HEK293T (cell line): ENCODE results near the gene FMO2.

Source experiments
- ARNT ChIP-seq: fragments of 450-650 bp; IDR thresholded peaks from 2 replicates; pipeline ENCODE4 v1.6.1; 2017; ENCODE audit warnings: mild to moderate bottlenecking
- BHLHE40 ChIP-seq: fragments of 450-650 bp; IDR thresholded peaks from 2 replicates; pipeline ENCODE4 v1.6.1; 2016; ENCODE audit warnings: mild to moderate bottlenecking, moderate library complexity, borderline replicate concordance
- ELF4 ChIP-seq: fragments of 450-650 bp; IDR thresholded peaks from 2 replicates; pipeline ENCODE4 v1.6.1; 2017; ENCODE audit warnings: antibody characterized with exemption
- FOXK2 ChIP-seq: fragments of 450-650 bp; IDR thresholded peaks from 2 replicates; pipeline ENCODE4 v1.6.1; 2016; ENCODE audit warnings: mild to moderate bottlenecking
- FOXM1 ChIP-seq: fragments of 450-650 bp; IDR thresholded peaks from 2 replicates; pipeline ENCODE4 v1.6.1; 2017; ENCODE audit warnings: mild to moderate bottlenecking, borderline replicate concordance
- HDGF ChIP-seq: fragments of 450-650 bp; IDR thresholded peaks from 2 replicates; pipeline ENCODE4 v1.6.1; 2017; ENCODE audit warnings: antibody characterized with exemption, borderline replicate concordance
- SP1 ChIP-seq: fragments of 450-650 bp; IDR thresholded peaks from 2 replicates; pipeline ENCODE4 v1.6.1; 2017
- SUZ12 ChIP-seq: fragments of 450-650 bp; IDR thresholded peaks from 2 replicates; pipeline ENCODE4 v1.6.1; 2016; ENCODE audit warnings: mild to moderate bottlenecking
- TARDBP ChIP-seq: fragments of 450-650 bp; IDR thresholded peaks from 2 replicates; pipeline ENCODE4 v1.6.1; 2016
- TF ChIP-seq, protein P1 (sequence below): fragments of 450-650 bp; IDR thresholded peaks from 2 replicates; pipeline ENCODE4 v1.6.1; 2016

DNA sequence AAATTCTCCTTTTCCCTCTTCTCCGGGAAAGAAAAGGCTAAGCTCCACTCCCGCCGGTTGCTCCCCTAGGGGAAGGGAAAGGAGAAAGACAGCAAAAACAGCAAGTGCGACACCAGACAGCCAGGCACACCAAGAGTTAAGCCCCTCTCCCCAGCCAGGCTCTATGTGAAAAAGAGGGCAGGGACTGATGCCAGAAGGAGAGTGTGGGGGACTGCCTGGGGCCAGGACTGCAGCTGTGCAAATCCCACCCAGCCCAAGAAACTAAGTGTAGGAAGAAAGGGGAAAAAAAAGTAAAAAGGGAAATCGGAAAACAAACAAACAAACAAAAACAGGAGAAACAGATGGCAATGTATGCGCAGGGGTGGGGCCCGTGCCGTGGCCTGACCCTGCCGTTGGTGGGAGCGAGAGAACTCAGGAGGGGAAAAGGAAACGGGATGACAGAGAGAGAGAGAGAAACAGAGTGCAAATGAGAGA lies 35.5 kb downstream of the FMO2 start:
- TF ChIP-seq HDGF (no peak), SUZ12 (no peak), FOXK2 (no peak), ELF4 (no peak), BHLHE40 (no peak), SP1 (no peak), TARDBP (no peak), FOXM1 (no peak), ARNT (no peak)
- TF ChIP-seq, protein P1, sequence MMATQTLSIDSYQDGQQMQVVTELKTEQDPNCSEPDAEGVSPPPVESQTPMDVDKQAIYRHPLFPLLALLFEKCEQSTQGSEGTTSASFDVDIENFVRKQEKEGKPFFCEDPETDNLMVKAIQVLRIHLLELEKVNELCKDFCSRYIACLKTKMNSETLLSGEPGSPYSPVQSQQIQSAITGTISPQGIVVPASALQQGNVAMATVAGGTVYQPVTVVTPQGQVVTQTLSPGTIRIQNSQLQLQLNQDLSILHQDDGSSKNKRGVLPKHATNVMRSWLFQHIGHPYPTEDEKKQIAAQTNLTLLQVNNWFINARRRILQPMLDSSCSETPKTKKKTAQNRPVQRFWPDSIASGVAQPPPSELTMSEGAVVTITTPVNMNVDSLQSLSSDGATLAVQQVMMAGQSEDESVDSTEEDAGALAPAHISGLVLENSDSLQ: no peak
